ENCODE results near the gene SLC26A4. TPM values are rescaled to one million over a fixed set of nuclear protein-coding genes. Genes with fewer than 3 reads are reported as not detected.

Gene SLC26A4
- total RNA-seq, 1 experiment from 2014 or later, result 0.33 TPM

DNA sequence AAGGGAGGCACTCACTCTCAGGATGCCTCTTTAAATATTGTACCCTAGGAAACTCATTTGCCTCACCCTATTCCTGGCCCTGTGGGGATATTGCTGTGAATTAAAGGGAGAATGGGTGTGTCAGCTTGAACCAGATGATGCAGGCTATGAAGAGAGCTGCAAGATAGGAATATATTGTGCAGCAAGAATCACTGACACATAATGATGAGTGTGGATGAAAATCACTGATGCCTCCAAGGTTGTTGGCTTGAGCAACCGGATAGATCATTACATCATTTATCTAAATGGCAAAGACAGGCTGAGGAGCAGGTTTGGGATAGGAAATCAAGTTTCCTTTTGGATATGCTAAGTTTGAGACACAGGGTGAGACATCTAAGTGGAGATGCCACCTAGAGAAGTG, 6.2 kb downstream of the SLC26A4 start:
- H3K79me1 ChIP-seq (ENCODE audit: insufficient read depth, low read depth, low read length, poor library complexity, severe bottlenecking), result no peaks in the 10 kb centered on the region
- no peak overlapping the region for H4K8ac ChIP-seq (replicated peaks; ENCODE audit: insufficient read length, low read depth, low read length)
- peaks cover 39% of the 10 kb centered on the region for H3K27me3 Mint-ChIP-seq (ENCODE audit: low read depth)
- peaks cover 10% of the 10 kb centered on the region for H3K27me3 ChIP-seq (ENCODE audit: insufficient read depth, low read length)
- H3K4me3 Mint-ChIP-seq, result no peak overlapping the region
- H3K27ac ChIP-seq (ENCODE audit: insufficient read length, low read depth, low read length), result no peak overlapping the region
- no peak overlapping the region for H3K56ac ChIP-seq (ENCODE audit: insufficient read length, low read depth, low read length)
- H2BK20ac ChIP-seq (ENCODE audit: low read depth, low read length, poor library complexity, severe bottlenecking), result no peak overlapping the region
- H2AFZ ChIP-seq (ENCODE audit: low read length), result no peak overlapping the region
- no peak overlapping the region for H3K14ac ChIP-seq (ENCODE audit: insufficient read depth, low read length)
- H3K9me3 ChIP-seq (ENCODE audit: control insufficient read depth, low read depth, low read length), result no peaks in the 10 kb centered on the region
- no peaks in the 10 kb centered on the region; a peak in 1 of 7 replicates for H3K36me3 Mint-ChIP-seq (ENCODE audit: insufficient read depth in 1 of 3, low read depth in 3 of 3)
- no peaks in the 10 kb centered on the region for H3K79me2 ChIP-seq (ENCODE audit: insufficient read depth, low read length)
- no peak overlapping the region for H3K4ac ChIP-seq (ENCODE audit: low read depth, low read length)
- H3K4me2 ChIP-seq (ENCODE audit: insufficient read depth, insufficient read length, low read length), result no peak overlapping the region
- H2BK120ac ChIP-seq (ENCODE audit: low read depth, low read length, poor library complexity, severe bottlenecking), result no peak overlapping the region
- H3K9me3 Mint-ChIP-seq, result peaks cover 0 to 2% of the 10 kb centered on the region in 2 experiments; a peak in 1 of 5 replicates
- H3K18ac ChIP-seq (ENCODE audit: insufficient read length, low read depth, low read length), result no peak overlapping the region
- peaks cover 2% of the 10 kb centered on the region for H3K23me2 ChIP-seq (ENCODE audit: insufficient read length, low read depth, low read length, poor library complexity, severe bottlenecking)
- H4K5ac ChIP-seq (ENCODE audit: insufficient read length, low read depth, low read length), result no peak overlapping the region
- H3K23ac ChIP-seq (ENCODE audit: insufficient read length, low read depth, low read length), result no peak overlapping the region
- H3K9ac ChIP-seq (ENCODE audit: extremely low read depth, insufficient read length, low read length), result no peak overlapping the region
- no peak overlapping the region for H2BK12ac ChIP-seq (ENCODE audit: insufficient read length, low read depth, low read length)
- DNase-seq, result no peak
- H2AK5ac ChIP-seq (ENCODE audit: insufficient read length, low read length), result no peak overlapping the region
- no CpG with 5 or more reads among the region's 1 CpG for WGBS (ENCODE audit: extremely low coverage, insufficient read length, low lambda C conversion rate)
- no peak overlapping the region for H3K27ac Mint-ChIP-seq
- peaks cover 2 to 7% of the 10 kb centered on the region in 2 experiments; a peak in 3 of 4 replicates for H3K4me1 Mint-ChIP-seq
- TF ChIP-seq, protein P1, sequence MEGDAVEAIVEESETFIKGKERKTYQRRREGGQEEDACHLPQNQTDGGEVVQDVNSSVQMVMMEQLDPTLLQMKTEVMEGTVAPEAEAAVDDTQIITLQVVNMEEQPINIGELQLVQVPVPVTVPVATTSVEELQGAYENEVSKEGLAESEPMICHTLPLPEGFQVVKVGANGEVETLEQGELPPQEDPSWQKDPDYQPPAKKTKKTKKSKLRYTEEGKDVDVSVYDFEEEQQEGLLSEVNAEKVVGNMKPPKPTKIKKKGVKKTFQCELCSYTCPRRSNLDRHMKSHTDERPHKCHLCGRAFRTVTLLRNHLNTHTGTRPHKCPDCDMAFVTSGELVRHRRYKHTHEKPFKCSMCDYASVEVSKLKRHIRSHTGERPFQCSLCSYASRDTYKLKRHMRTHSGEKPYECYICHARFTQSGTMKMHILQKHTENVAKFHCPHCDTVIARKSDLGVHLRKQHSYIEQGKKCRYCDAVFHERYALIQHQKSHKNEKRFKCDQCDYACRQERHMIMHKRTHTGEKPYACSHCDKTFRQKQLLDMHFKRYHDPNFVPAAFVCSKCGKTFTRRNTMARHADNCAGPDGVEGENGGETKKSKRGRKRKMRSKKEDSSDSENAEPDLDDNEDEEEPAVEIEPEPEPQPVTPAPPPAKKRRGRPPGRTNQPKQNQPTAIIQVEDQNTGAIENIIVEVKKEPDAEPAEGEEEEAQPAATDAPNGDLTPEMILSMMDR (conservative IDR thresholded peaks at IDR 0.05), result no peak
- no peak overlapping the region for H4K91ac ChIP-seq (ENCODE audit: insufficient read length, low read depth, low read length)
- no peak overlapping the region for H2BK5ac ChIP-seq (ENCODE audit: insufficient read length, low read length)
- no peaks in the 10 kb centered on the region for H3K4me1 ChIP-seq (ENCODE audit: insufficient read depth, low read length)
- H3T11ph ChIP-seq (ENCODE audit: low read length), result no peak overlapping the region
- H2BK15ac ChIP-seq (ENCODE audit: low read depth, low read length), result no peak overlapping the region
- no peaks in the 10 kb centered on the region for H4K20me1 ChIP-seq (ENCODE audit: control insufficient read depth, insufficient read depth, insufficient read length)

Data from H9 (cell line).